LHCN-M2 (cell line): ENCODE data around the gene ELOVL5. TPM values are rescaled to one million over a fixed set of nuclear protein-coding genes. Genes with fewer than 3 reads are reported as not detected.
A peak's percentile ranks its signal among the peaks of the same experiment; 100 is the strongest.

ENCODE experiments used
- DNase-seq: peaks from one replicate; pipeline ENCODE4 v3.0.0-alpha.2; 2012; ENCODE audit warnings: low read depth
- total RNA-seq: library from RNA; depleted of rRNA; stranded (reverse); fragments of >200 nt; gene quantifications from 2 replicates; pipeline ENCODE4 v1.2.3, GENCODE V29; 2014

The ELOVL5 gene
- total RNA-seq, 1 experiment from 2014 or later, result 51.1 TPM

GRCh38 chr6:53273370-53273769 is 75.4 kb downstream of the ELOVL5 start:
- DNase-seq, result no peak

- no peak for DNase-seq
Observed at GRCh38 chr6:53269827-53270226, 78.9 kb downstream of the ELOVL5 start.

GRCh38 chr6:53268858-53269608 is 79.7 kb downstream of the ELOVL5 start:
- no peak for DNase-seq

GRCh38 chr6:53266553-53267090 is 82.1 kb downstream of the ELOVL5 start:
- no peak for DNase-seq

GRCh38 chr6:53264915-53265607 is 83.7 kb downstream of the ELOVL5 start:
- DNase-seq, result no peak

GRCh38 chr6:53264337-53264736 is 84.4 kb downstream of the ELOVL5 start:
- DNase-seq, result no peak

DNA sequence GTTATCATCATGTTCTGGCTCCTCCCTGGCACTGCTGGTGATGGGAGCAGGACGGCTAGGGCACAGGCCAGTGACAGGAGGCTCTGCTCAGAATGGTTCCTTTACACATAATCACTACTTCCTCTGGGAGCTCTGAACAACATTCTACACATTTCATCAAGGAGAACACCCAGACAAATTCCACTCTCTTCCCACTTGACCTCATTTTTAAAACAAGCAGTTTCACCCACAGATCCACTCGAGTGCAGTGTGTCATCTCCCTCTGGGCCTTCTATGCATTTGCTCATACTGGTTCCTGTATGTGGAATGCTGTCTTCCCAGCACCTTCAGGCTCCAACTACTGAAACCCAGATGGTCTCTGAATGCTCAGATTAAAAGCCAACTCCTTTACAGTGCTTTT is 84.8 kb downstream of the ELOVL5 start:
- peak; percentile 31 for DNase-seq

- no peak for DNase-seq
Observed at GRCh38 chr6:53259860-53260580, 88.7 kb downstream of the ELOVL5 start.

DNA sequence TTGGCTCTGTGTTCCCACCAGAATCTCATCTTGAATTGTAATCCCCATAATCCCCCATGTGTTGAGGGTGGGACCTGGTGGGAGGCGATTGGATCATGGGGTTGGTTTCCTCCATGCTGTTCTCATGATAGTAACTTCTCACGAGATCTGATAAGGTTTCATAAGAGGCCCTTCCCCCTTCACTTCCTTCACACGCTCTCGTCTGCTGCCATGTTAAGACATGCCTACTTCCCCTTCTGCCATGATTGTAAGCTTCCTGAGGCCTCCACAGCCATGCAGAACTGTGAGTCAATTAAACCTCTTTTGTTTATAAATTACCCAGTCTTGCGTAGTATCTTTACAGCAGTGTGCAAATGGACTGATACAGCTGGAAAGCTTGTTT is 90.0 kb downstream of the ELOVL5 start:
- no peak for DNase-seq

- DNase-seq, result no peak
Observed at GRCh38 chr6:53258076-53258773, 90.5 kb downstream of the ELOVL5 start.

DNA sequence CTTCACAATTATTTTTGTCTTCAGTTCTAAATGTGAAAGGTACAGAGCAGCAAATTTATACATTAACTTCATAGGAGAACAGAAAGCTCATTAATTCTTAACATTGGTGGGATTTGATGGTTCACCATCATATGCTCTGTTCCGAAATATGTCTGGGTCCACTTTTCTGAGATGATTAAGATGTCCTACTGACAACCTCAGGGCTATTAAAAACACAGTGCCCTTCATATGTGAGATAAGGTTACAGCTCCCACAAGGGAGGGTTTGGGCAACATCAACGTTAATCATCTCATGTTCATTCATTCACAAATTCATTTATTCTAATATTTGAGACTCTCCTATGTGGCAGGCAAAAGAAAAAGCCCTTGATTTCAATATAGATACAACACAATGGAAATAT is 91.2 kb downstream of the ELOVL5 start:
- no peak for DNase-seq

DNA sequence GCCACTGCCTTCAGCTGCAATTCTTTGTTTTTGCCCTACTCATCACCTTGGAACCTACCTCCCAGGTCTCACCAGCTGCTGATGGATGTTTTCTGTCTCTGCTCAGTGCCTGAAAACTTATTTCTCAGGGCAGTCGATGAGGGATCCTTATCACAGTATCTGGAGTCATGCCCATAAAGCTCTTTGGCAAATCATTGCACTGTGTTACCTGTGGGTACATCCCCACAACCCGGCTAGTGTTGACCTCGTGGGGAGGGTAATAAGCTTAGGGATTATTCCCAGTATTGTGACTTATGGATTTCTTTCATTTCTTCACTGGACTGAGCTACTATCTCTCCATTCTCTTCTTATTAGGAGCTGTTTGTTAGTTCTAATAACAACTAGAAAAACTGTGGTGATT is 91.7 kb downstream of the ELOVL5 start:
- DNase-seq, result no peak

DNA sequence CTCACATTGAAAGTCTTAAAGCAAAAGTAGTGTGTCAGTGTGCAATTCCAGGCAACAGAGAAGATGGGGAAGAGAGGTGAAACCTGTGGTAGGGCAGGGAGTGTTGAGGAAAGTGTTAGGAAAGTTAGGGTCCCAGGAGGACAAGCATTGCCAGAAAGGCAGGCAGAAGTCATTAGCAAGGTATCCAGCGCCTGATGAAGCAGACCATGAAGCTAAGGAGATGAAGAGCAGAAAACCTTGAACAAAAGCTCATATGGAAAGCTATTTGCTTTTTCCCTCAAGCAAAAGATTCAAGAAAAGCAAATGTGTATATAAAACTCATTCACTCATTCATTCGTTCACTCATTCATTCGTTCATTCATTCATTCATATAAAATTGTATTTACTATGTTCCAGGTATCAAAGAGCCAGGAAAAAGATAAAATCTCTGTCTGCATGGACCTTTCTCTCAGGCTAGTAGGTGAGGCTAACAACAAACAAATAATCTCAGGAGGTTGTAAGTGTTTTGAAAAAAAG is 96.5 kb downstream of the ELOVL5 start:
- DNase-seq, result no peak

- DNase-seq, result no peak
Observed at GRCh38 chr6:53251033-53251672, 97.6 kb downstream of the ELOVL5 start.

GRCh38 chr6:53250176-53251032 is 98.3 kb downstream of the ELOVL5 start:
- DNase-seq, result peak; percentile 26

DNA sequence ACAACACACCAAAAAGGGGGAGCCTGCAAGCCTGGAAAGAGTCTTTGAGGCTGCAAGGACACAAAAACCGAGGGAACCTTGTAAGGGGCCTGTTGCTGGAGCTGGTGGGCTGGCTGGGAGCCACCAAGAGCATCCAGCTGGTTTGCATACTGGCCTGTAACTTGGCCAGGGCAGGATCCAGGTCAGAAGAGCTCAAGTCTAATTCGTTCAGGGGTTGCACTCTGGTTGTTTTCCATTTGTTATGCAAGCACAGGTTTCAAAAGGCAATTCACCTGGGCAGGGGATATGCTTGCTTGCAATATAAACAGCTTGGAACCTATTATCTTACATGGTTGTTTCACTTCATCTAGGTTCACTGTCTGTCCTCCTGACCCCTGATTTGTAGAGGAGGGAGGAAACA is 101.8 kb downstream of the ELOVL5 start:
- no peak for DNase-seq

DNA sequence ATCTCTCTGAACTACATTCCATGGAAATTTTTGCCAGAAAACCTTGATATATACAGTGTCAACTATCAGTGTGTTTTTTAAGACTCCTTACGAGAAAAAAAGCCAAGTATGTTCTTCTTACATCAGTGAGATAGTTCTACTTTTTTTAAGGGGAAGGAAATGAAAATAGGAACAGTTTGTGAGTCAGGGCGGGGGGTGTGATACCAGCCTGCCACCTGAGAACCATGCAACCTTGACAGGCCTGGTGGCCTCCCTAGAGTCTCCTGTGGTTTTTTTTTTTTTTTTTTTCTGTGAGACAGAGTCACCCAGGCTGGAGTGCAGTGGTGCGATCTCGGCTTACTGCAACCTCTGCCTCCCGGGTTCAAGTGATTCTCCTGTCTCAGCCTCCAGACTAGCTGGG is 103.8 kb downstream of the ELOVL5 start:
- DNase-seq, result no peak

- no peak for DNase-seq
Observed at GRCh38 chr6:53244399-53244931, 104.3 kb downstream of the ELOVL5 start.

DNA sequence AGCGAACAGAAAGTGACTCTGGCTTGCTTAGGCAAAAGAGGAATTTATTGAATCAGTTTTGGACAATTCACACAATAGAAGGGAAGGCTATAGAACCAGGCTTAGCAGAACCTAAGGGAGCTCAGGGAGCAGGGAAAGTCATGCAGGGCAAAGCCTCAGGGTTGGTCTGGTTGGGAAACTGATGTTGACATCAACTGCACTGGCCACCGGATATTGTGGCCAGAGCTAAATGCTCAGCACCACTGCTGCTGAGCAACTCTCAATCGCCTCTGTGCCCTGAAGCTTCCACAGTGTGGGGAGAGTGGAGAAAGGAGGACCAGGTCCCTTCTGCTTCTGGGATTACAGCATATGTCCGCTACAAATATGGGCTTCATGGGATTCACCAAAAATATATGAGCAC is 106.8 kb downstream of the ELOVL5 start:
- no peak for DNase-seq

GRCh38 chr6:53240761-53241160 is 108.0 kb downstream of the ELOVL5 start:
- DNase-seq, result no peak
